Measurements from ENCODE around the gene DRAXIN. TPM values are rescaled to one million over a fixed set of nuclear protein-coding genes. Genes with fewer than 3 reads are reported as not detected.

Gene DRAXIN
- total and polyA plus RNA-seq, 11 donors, result 0.03 to 0.29 (median 0.10) TPM; not detected in 4

GRCh38 chr1:11693024-11693590 lies 1.6 kb downstream of the DRAXIN start:
- intact Hi-C loops (cut with DNase I), result no loop called here
- H3K4me1 ChIP-seq, result peaks cover 0 to 31% (median 8%) of the 10 kb centered on the region in 12 donors
- TF ChIP-seq CTCF (IDR thresholded peaks at IDR 0.05), result no peak
- no peak for TF ChIP-seq POLR2A (IDR thresholded peaks at IDR 0.05)
- peaks cover 23 to 82% (median 54%) of the 10 kb centered on the region in 9 donors for H3K27me3 ChIP-seq
- ATAC-seq (peak in 2 of 4 donors; percentile 34 to 42), DNase-seq (no peak)
- no peak overlapping the region for H3K4me3 ChIP-seq
- H3K9me3 ChIP-seq, result no peaks in the 10 kb centered on the region
- H3K36me3 ChIP-seq, result no peaks in the 10 kb centered on the region
- WGBS, 4 donors, result 18 to 34% (median 24%) methylated on average over 6 of the region's 6 CpGs
- H3K27ac ChIP-seq, result no peak overlapping the region

GRCh38 chr1:11693917-11694316 lies 2.4 kb downstream of the DRAXIN start:
- H3K27ac ChIP-seq, result no peak overlapping the region
- peaks cover 0 to 31% (median 8%) of the 10 kb centered on the region in 12 donors for H3K4me1 ChIP-seq
- no peak for DNase-seq
- TF ChIP-seq CTCF (IDR thresholded peaks at IDR 0.05) (no peak), POLR2A (IDR thresholded peaks at IDR 0.05) (no peak)
- ATAC-seq, result no peak
- H3K27me3 ChIP-seq, result peaks cover 23 to 82% (median 51%) of the 10 kb centered on the region in 9 donors
- H3K4me3 ChIP-seq, result no peak overlapping the region
- H3K9me3 ChIP-seq, result no peaks in the 10 kb centered on the region
- intact Hi-C loops (cut with DNase I), result no loop called here
- WGBS, 4 donors, result 40 to 51% (median 49%) methylated on average over 5 of the region's 5 CpGs
- no peaks in the 10 kb centered on the region for H3K36me3 ChIP-seq

- Histone ChIP-seq H3K27me3 (peaks cover 18 to 82% (median 36%) of the 10 kb centered on the region in 9 donors), H3K36me3 (no peaks in the 10 kb centered on the region), H3K9me3 (no peaks in the 10 kb centered on the region), H3K4me1 (peaks cover 0 to 24% (median 5%) of the 10 kb centered on the region in 12 donors), H3K4me3 (no peak overlapping the region), H3K27ac (no peak overlapping the region)
- no peak for DNase-seq
- no peak for TF ChIP-seq POLR2A (IDR thresholded peaks at IDR 0.05)
- no peak for TF ChIP-seq CTCF (IDR thresholded peaks at IDR 0.05)
- ATAC-seq, result no peak
- WGBS, 4 donors, result 78 to 94% (median 88%) methylated on average over 6 of the region's 6 CpGs
- intact Hi-C loops (cut with DNase I), result no loop called here
These were observed 4.4 kb downstream of the DRAXIN start for GRCh38 chr1:11695861-11696260.

GRCh38 chr1:11697188-11697892 lies 5.8 kb downstream of the DRAXIN start:
- TF ChIP-seq POLR2A (IDR thresholded peaks at IDR 0.05) (no peak), CTCF (IDR thresholded peaks at IDR 0.05) (no peak)
- intact Hi-C loops (cut with DNase I), result no loop called here
- Histone ChIP-seq H3K4me1 (peaks cover 0 to 16% (median 6%) of the 10 kb centered on the region in 12 donors), H3K36me3 (no peaks in the 10 kb centered on the region), H3K9me3 (no peaks in the 10 kb centered on the region), H3K4me3 (no peak overlapping the region), H3K27ac (no peak overlapping the region), H3K27me3 (peaks cover 9 to 82% (median 34%) of the 10 kb centered on the region in 9 donors)
- DNase-seq (no peak), ATAC-seq (no peak)
- 64 to 72% (median 66%) methylated on average over 7 to 8 of the region's 8 CpGs for WGBS, 4 donors

Data from heart left ventricle (tissue), 16 donors.